H7 (cell line): ENCODE results near the gene JMJD8. TPM values are rescaled to one million over a fixed set of nuclear protein-coding genes. Genes with fewer than 3 reads are reported as not detected.
A peak's percentile ranks its signal among the peaks of the same experiment; 100 is the strongest.

ENCODE experiments used
- DNase-seq: peaks from one replicate; pipeline ENCODE4 v3.0.0; 2012
- H3K27me3 ChIP-seq: 2 replicates; pipeline ENCODE4 v1.6.0; 2011; ENCODE audit warnings: mild to moderate bottlenecking, low read length; ENCODE audit not compliant: control insufficient read depth, insufficient read depth
- H3K36me3 ChIP-seq: replicated peaks from 2 replicates; pipeline ENCODE4 v1.5.1; 2011; ENCODE audit warnings: low read length; ENCODE audit not compliant: control insufficient read depth, insufficient read depth
- H3K4me3 ChIP-seq: 2 replicates; pipeline ENCODE4 v1.5.1; 2011; ENCODE audit warnings: low read depth, mild to moderate bottlenecking, control low read depth, low read length, moderate library complexity; ENCODE audit not compliant: insufficient read depth
- total RNA-seq: library from RNA; depleted of rRNA; stranded (reverse); fragments of >200 nt; shearing (Covaris generic); gene quantifications from 2 replicates; pipeline ENCODE4 v1.2.3, GENCODE V29; 2014

Gene JMJD8
- total RNA-seq, 1 experiment from 2014 or later, result 88.2 TPM

- Histone ChIP-seq H3K27me3 (no peaks in the 10 kb centered on the region), H3K36me3 (peaks cover 17% of the 10 kb centered on the region), H3K4me3 (no peak overlapping the region)
- no peak for DNase-seq
Measured at GRCh38 chr16:672371-672770, 11.8 kb downstream of the JMJD8 start.

DNA sequence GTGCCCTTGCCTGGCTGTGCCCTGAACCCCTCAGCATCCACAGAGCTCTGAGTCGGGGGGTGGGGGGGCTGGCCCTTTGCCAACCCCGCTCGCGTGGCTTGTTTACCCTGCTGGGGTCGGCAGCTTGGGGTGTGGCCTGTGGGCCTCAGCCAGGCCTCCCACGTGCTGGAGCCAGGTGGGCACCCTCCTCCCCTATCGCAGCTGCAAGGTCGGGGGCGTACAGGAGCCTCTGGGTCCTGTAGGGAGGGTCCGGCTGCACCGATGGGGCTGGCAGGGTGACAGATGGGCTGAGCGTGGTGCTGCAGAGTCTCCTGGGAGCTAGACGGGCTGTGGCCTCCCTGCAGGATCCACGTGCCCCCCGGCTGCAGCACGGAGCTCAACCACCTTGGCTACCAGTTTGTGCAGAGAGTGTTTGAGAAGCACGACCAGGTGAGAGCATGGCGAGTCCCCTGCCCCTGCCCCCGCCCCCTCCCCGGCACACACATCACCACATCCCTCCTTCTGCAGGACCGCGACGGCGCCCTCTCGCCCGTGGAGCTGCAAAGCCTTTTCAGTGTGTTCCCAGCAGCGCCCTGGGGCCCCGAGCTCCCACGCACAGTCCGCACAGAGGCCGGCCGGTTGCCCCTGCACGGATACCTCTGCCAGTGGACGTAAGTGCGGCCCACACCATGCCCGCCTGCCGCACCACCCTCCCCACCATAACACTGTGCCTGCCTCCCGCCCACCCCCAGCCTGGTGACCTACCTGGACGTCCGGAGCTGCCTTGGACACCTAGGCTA is 12.6 kb downstream of the JMJD8 start:
- H3K4me3 ChIP-seq, result no peak overlapping the region

DNA sequence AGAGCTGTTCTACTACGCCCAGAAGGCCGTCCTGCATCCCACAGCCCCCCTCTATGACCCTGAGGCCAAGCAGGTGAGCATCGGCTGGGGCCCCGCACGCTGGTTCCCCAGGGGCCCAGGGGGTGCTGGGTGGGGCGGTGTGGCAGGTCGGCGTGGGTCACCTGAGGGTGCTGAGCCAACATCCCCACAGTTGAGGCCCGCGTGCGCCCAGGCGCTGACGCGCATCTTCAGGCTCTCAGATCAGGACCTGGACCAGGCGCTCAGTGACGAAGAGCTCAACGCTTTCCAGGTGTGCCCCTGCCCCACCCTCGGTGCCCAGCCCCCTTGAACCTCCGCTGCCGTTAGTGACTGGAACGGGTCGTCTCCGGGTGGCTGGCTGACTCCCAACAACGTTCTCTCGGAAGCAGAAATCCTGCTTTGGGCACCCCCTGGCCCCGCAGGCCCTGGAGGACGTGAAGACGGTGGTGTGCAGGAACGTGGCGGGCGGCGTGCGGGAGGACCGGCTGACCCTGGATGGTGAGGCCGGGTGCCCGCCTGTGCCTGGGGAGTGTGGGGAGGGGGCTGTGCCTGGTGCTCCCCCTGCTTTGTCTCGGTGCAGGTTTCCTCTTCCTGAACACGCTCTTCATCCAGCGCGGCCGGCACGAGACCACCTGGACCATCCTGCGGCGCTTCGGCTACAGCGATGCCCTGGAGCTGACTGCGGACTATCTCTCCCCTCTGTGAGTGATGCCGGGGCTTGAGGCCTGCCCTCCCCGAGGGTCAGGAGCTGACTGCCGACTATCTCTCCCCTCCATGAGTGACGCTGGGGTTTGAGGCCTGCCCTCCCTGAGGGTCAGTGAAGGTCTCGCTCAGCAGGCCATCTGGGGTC is 13.4 kb downstream of the JMJD8 start:
- no peak for DNase-seq
- no peak overlapping the region for H3K4me3 ChIP-seq
- H3K36me3 ChIP-seq, result peaks cover 17% of the 10 kb centered on the region
- H3K27me3 ChIP-seq, result no peaks in the 10 kb centered on the region

More for the DNA sequence above, 12.6 kb downstream of the JMJD8 start:
- DNase-seq, result no peak
- Histone ChIP-seq H3K36me3 (peaks cover 17% of the 10 kb centered on the region), H3K27me3 (no peaks in the 10 kb centered on the region)

GRCh38 chr16:669666-670065 is 14.5 kb downstream of the JMJD8 start:
- H3K27me3 ChIP-seq, result no peaks in the 10 kb centered on the region
- H3K4me3 ChIP-seq, result no peak overlapping the region
- H3K36me3 ChIP-seq, result peaks cover 17% of the 10 kb centered on the region
- DNase-seq, result no peak

DNA sequence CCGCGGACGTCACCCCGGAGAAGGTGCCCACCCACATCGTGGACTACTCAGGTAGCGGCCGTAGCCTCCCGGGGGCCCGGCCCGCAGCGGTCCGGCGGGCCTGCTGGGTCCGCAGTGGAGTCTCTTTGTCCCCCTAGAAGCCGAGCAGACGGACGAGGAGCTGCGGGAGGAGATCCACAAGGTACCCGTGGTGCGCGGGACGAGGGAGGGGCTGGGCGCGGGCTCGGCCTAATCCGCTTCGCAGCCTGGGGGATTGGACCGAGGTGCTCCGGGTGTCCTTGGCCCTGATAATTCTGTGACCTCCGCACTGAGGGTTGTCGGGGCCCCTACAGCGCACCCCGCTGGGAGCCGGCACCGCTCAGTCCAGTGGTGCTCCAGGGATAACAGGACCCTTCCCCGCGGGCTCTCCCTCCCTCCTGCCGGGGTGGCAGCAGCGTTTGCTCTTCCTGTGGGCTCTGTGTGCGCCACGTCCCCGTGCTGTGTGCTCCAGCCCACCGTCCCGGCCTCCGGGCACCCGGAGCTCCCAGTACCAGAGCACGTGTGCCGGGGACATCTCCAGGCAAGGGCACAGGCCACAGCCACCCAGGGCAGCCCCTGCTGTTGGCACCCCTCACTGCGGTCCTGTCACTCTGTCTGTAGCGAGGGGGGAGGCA is 15.5 kb downstream of the JMJD8 start:
- Histone ChIP-seq H3K27me3 (no peaks in the 10 kb centered on the region), H3K4me3 (peak overlapping the region; percentile 96), H3K36me3 (peaks cover 17% of the 10 kb centered on the region)
- DNase-seq, result peak; percentile 73

DNA sequence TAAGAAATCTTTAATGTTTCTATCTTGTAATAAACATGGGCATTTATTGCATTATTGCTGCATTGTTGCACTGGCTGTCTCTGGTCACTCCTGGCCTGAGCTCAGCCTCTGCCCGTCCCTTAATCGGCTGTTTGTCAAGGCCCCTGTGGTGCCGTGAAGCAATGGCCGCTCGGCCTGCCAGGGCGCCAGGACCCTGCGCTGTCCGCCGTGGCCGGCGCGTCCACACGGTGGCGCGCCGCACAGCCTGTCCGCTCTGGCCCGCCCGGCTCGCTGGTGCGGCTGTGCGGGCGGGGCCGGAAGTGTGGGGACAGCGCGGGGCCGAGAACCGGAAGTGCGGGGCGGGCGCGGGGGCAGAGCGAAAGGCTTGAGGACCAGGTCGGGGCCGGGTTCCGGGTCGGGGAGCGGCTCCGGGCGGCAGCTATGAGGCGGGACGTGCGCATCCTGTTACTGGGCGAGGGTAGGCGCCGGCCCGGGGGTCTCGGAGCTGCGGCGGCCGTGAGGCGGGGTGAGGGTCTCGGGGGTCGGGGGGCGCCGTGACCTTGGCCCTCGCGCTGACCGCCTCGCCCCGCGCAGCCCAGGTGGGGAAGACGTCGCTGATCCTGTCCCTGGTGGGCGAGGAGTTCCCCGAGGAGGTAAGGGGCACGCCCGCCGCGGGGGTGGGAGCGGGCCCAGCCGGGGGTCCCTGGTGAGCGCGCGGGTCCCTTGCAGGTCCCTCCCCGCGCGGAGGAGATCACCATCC is 16.2 kb downstream of the JMJD8 start, which contains the start of gene RHOT2:
Gene RHOT2, plus strand, starts transcription at position 353 of the 739 bp plus-strand sequence. Its CDS starts 68 bp downstream, at position 421.
- Histone ChIP-seq H3K4me3 (peak within 1 kb of the TSS; percentile 96), H3K36me3 (peaks cover 15% of the 10 kb centered on the region), H3K27me3 (no peaks in the 10 kb centered on the region)
- peak; percentile 98 for DNase-seq

DNA sequence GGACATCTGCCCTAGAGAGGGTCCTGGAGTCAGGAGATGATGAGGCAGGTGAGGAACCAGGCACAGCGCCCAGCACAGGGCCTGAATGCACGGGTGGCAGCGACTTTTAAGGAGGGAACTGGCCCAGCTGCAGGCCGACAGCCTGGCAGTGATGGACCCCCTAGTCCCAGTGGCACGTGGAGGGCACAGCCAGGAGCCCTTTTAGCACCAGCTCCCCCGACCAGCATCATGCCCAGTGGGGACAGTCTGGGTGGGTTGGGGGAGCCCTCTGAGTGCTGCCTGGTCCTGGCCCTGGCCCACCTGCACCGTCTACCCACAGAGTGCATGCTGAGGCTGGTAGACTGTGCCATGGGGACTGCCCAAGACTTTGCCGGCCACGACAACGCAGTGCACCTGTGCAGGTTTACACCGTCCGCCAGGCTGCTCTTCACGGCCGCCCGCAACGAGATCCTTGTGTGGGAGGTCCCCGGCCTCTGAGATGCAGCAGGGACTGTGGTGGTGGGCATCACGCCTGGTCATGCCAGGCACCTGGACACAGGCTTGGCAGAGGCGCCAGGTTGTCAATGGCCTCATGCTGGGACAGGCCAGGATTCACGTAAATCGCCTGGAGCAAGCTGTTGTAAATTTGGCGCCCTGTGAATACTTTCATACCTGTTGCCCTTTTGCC is 16.9 kb downstream of the JMJD8 start:
- no peak for DNase-seq
- Histone ChIP-seq H3K36me3 (peaks cover 13% of the 10 kb centered on the region), H3K27me3 (no peaks in the 10 kb centered on the region), H3K4me3 (no peak overlapping the region)

DNA sequence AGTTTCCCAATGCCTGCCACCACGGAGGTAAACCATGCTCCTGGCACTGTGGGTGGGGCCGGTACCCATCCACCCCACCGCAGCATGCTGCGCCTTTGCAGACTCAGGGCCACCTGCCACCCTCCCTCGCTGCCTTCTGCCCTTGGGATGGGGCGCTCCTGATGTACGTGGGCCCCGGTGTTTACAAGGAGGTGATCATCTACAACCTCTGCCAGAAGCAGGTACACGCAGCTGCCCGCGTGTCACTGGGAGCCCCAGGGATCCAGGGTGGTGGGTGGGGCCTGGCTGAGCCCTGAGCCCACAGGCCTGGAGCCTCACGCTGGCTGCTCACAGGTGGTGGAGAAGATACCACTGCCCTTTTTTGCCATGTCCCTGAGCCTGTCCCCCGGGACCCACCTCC is 17.6 kb downstream of the JMJD8 start:
- no peaks in the 10 kb centered on the region for H3K27me3 ChIP-seq
- no peak overlapping the region for H3K4me3 ChIP-seq
- peaks cover 13% of the 10 kb centered on the region for H3K36me3 ChIP-seq
- no peak for DNase-seq

DNA sequence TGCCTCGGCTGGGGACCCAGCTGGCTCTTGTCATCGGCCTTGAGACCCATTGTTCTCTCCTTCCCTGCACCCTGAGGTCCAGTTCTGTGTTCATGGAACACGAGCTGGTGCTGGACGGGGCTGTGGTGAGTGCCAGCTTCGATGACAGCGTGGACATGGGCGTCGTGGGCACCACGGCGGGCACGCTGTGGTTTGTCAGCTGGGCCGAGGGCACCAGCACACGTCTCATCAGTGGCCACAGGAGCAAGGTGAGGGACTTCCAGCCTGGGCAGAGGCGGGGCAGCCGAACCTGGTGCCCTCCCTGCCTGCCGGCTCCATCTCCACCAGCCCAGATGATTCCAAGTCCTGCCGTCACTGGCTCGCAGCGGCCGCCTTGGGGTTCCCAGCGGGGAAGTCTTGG is 21.5 kb downstream of the JMJD8 start:
- H3K4me3 ChIP-seq, result no peak overlapping the region
- H3K27me3 ChIP-seq, result no peaks in the 10 kb centered on the region
- no peaks in the 10 kb centered on the region; the same call in 1 of the 2 replicates for H3K36me3 ChIP-seq
- no peak for DNase-seq

GRCh38 chr16:662095-662494 is 22.0 kb downstream of the JMJD8 start:
- no peaks in the 10 kb centered on the region for H3K27me3 ChIP-seq
- no peaks in the 10 kb centered on the region for H3K36me3 ChIP-seq
- H3K4me3 ChIP-seq, result no peak overlapping the region
- DNase-seq, result no peak

GRCh38 chr16:661184-661821 is 22.8 kb downstream of the JMJD8 start:
- peak; percentile 65 for DNase-seq
- Histone ChIP-seq H3K27me3 (no peaks in the 10 kb centered on the region), H3K4me3 (no peak overlapping the region), H3K36me3 (no peaks in the 10 kb centered on the region)

DNA sequence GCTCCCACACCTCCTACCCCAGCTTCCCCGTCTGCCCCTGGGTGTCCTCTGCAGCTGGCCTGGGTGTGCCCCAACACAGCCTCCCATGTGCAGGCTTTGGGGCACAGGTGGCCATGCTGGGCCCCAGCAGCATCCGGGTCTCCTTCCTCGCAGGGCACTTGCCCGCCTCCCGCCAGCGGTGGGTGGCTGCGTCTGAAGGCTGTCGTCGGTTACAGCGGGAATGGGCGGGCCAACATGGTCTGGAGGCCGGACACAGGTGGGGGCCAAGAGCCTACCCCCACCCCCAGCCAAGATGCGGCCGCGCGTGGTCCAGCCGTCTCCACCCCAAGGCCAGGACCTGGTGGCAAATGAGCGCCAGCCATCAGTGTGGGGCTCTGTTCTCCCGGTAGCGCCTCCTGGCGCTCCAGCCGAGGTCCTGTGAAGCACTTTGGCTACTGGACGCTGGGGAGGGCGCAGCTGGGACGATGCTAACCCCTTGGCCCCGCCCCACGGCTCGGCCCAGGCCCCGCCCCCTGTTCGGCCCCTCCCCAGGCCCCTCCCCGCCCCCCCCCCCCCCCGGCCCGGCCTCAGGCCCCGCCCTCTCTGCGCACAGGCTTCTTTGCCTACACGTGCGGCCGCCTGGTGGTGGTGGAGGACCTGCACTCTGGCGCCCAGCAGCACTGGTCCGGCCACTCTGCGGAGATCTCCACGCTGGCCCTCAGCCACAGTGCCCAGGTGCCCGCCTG is 23.5 kb downstream of the JMJD8 start:
- peak; percentile 100 for DNase-seq
- Histone ChIP-seq H3K4me3 (peak overlapping the region; percentile 8; the same call in 1 of the 2 replicates), H3K36me3 (no peaks in the 10 kb centered on the region), H3K27me3 (no peaks in the 10 kb centered on the region)

GRCh38 chr16:660132-660458 is 24.0 kb downstream of the JMJD8 start:
- Histone ChIP-seq H3K4me3 (no peak overlapping the region), H3K27me3 (no peaks in the 10 kb centered on the region), H3K36me3 (no peaks in the 10 kb centered on the region)
- DNase-seq, result peak; percentile 64
